HG03064 (cell line): ENCODE measurements around the gene DYNLT1.
"Not testable (repeated sequence)": the region's sequence is repeated elsewhere in the genome, so short reads cannot be mapped to it uniquely, and the experiment has no call there.

Experiments
- ATAC-seq: cut with Tn5 transposase; IDR thresholded peaks from one replicate; pipeline ENCODE4 v1.9.1; 2021; ENCODE audit warnings: low read depth; ENCODE audit not compliant: unreplicated experiment

The DYNLT1 gene

GRCh38 chr6:158645064-158646022 lies 800 bp upstream of the DYNLT1 start:
- no peak for ATAC-seq

GRCh38 chr6:158643836-158644230 lies 710 bp downstream of the DYNLT1 start:
- no peak for ATAC-seq

- no peak for ATAC-seq
Observed at GRCh38 chr6:158642097-158642601, 2.4 kb downstream of the DYNLT1 start.

GRCh38 chr6:158640519-158640918 lies 4.0 kb downstream of the DYNLT1 start:
- no peak for ATAC-seq

GRCh38 chr6:158639056-158639455 lies 5.5 kb downstream of the DYNLT1 start:
- no peak for ATAC-seq

GRCh38 chr6:158638324-158638854 lies 6.2 kb downstream of the DYNLT1 start:
- no peak for ATAC-seq

- ATAC-seq = no peak
Observed at GRCh38 chr6:158636778-158637177, 7.8 kb downstream of the DYNLT1 start.

GRCh38 chr6:158635427-158636073 lies 9.0 kb downstream of the DYNLT1 start:
- ATAC-seq = no peak

- no peak for ATAC-seq
Observed at GRCh38 chr6:158634695-158635426, 9.7 kb downstream of the DYNLT1 start.

GRCh38 chr6:158633127-158633526 lies 11.4 kb downstream of the DYNLT1 start:
- ATAC-seq = no peak

GRCh38 chr6:158632538-158633119 lies 11.9 kb downstream of the DYNLT1 start:
- ATAC-seq = not testable (repeated sequence)

GRCh38 chr6:158631678-158632537 lies 12.6 kb downstream of the DYNLT1 start:
- no peak for ATAC-seq

- ATAC-seq = no peak
Observed at GRCh38 chr6:158630938-158631616, 13.5 kb downstream of the DYNLT1 start.

GRCh38 chr6:158629367-158630221 lies 14.9 kb downstream of the DYNLT1 start:
- no peak for ATAC-seq

GRCh38 chr6:158628542-158628941 lies 16.0 kb downstream of the DYNLT1 start:
- no peak for ATAC-seq

- no peak for ATAC-seq
Observed at GRCh38 chr6:158627940-158628211, 16.7 kb downstream of the DYNLT1 start.

- no peak for ATAC-seq
Observed at GRCh38 chr6:158627168-158627939, 17.2 kb downstream of the DYNLT1 start.
